Breast epithelium (tissue), 3 donors: ENCODE measurements around the gene SNRNP200.

Experiments
- CTCF ChIP-seq, 3 donors: fragments of 450-650 bp; IDR thresholded peaks; one replicate each; pipeline ENCODE4 v1.5.1; 2016 to 2017; ENCODE audit warnings: antibody characterized with exemption in 3 of 3, mild to moderate bottlenecking in 3 of 3, moderate library complexity in 3 of 3
- POLR2A ChIP-seq: fragments of 450-650 bp; IDR thresholded peaks from one replicate; pipeline ENCODE4 v1.6.1; 2016; ENCODE audit warnings: antibody characterized with exemption, mild to moderate bottlenecking, moderate library complexity
- POLR2AphosphoS5 ChIP-seq, 3 donors: sonication (generic); formaldehyde crosslinking; IDR thresholded peaks; one replicate each; pipeline ENCODE4 v1.6.1; 2017; ENCODE audit warnings: antibody characterized with exemption in 3 of 3

GRCh38 chr2:96344011-96344410, 38.7 kb upstream of the SNRNP200 start:
- TF ChIP-seq CTCF (IDR thresholded peaks at IDR 0.05) (no peak), POLR2A (no peak), POLR2AphosphoS5 (IDR thresholded peaks at IDR 0.05) (no peak)
